Endometrial microvascular endothelial cells (primary cell): Measurements from ENCODE around the gene MDFIC. TPM values are rescaled to one million over a fixed set of nuclear protein-coding genes. Genes with fewer than 3 reads are reported as not detected.

Experiments used
- in situ Hi-C: cut with HindIII; loops from 2 replicates; pipeline ENCODE4 v1.10.0; 2017; ENCODE audit warnings: low sequenced_read_pairs, low pct_unique_long_range_greater_than_20kb; ENCODE audit errors: inconsistent ontology term
- total RNA-seq: library from RNA; depleted of rRNA; stranded (reverse); fragments of >200 nt; gene quantifications from one replicate; pipeline ENCODE4 v1.2.3, GENCODE V29; 2015; ENCODE audit errors: inconsistent ontology term

Gene MDFIC
- total RNA-seq, 1 donor from 2014 or later = 15.3 TPM

GRCh38 chr7:115014794-115015193, 92.9 kb downstream of the MDFIC start:
- in situ Hi-C loops = no loop called here

- in situ Hi-C loops = no loop called here
Measured at GRCh38 chr7:115015619-115016018, 93.7 kb downstream of the MDFIC start.

GRCh38 chr7:115019882-115020605, 98.2 kb downstream of the MDFIC start:
- in situ Hi-C loops = no loop called here

- in situ Hi-C loops = no loop called here
Measured at GRCh38 chr7:115023219-115023618, 101.3 kb downstream of the MDFIC start.

- in situ Hi-C loops = no loop called here
Measured at GRCh38 chr7:115024276-115024675, 102.4 kb downstream of the MDFIC start.

GRCh38 chr7:115032715-115033703, 111.1 kb downstream of the MDFIC start:
- in situ Hi-C loops = no loop called here

GRCh38 chr7:115033917-115034459, 112.1 kb downstream of the MDFIC start:
- in situ Hi-C loops = no loop called here

GRCh38 chr7:115034515-115034914, 112.6 kb downstream of the MDFIC start:
- in situ Hi-C loops = no loop called here

GRCh38 chr7:115037128-115037802, 115.4 kb downstream of the MDFIC start:
- in situ Hi-C loops = no loop called here

GRCh38 chr7:115038158-115038557, 116.3 kb downstream of the MDFIC start:
- in situ Hi-C loops = no loop called here

- in situ Hi-C loops = no loop called here
Measured at GRCh38 chr7:115040057-115040456, 118.2 kb downstream of the MDFIC start.

- in situ Hi-C loops = no loop called here
Measured at GRCh38 chr7:115040495-115040894, 118.6 kb downstream of the MDFIC start.

GRCh38 chr7:115042596-115042995, 120.7 kb downstream of the MDFIC start:
- in situ Hi-C loops = no loop called here

- in situ Hi-C loops = no loop called here
Measured at GRCh38 chr7:115043605-115044004, 121.7 kb downstream of the MDFIC start.

GRCh38 chr7:115044224-115044623, 122.3 kb downstream of the MDFIC start:
- in situ Hi-C loops = no loop called here

- in situ Hi-C loops = no loop called here
Measured at GRCh38 chr7:115047958-115048720, 126.2 kb downstream of the MDFIC start.

- in situ Hi-C loops = no loop called here
Measured at GRCh38 chr7:115052706-115053105, 130.8 kb downstream of the MDFIC start.

- in situ Hi-C loops = no loop called here
Measured at GRCh38 chr7:115054478-115055065, 132.7 kb downstream of the MDFIC start.
